ENCODE data around the gene FARS2.
"Not testable (repeated sequence)": the region's sequence is repeated elsewhere in the genome, so short reads cannot be mapped to it uniquely, and the experiment has no call there.

FARS2 gene

DNA sequence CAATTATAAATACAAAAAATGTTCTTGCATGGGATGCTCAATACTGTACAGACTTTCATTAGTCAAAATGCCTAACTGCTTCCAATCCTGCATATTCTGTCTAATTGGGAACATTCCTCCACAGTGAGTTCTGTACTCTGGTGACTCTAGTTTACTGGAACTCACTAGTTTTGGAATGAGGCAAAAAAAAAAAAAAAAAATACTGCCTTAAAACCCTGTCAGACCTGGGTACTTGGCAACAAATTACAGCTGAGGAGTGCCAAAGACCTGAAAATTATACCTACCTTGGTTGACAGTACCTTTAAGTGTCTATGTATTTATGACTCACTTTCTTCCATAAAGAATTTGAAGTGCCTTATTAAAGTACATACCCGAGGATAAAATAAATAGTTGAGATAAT is 276.7 kb downstream of the FARS2 start:
- DNase-seq (ENCODE audit: low read depth): no peak

DNA sequence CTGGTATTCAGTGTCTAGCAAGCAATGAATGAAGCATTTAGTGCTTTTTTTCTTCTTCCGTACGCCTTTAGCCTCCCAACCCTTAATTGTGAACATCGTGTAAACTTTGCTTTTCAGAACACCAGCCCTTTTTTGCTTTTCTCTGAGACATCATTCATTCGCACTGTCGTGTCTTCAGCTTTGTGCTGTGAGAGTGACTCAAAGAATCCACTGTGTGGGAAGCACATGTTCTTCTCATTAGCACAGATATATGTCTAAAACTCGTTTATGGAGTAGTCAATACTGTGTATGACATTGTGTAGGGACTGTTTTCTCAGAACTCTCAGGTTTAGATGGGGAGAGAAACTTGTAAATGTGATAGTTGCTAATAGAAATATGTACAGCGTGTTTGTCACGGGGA is 279.1 kb downstream of the FARS2 start:
- DNase-seq (ENCODE audit: low read depth): no peak

DNA sequence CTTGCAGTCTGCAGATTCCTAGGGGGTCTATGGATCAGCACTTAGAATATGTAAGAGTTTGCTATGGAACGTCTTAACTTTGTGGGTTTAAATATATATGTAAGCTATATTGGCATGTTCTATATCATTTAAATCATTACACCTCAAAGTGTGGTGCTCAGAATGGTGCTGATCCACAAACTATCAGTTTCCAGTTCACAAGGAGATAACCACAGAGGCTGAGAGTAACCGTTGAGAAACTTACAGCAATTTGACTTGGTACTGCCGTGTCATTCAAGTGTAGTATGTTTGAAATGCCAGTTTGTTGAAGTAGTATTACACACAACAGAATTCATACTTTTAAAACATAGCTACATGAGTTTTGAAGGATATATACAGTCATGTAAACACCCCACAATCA is 279.7 kb downstream of the FARS2 start:
- no peak for DNase-seq (ENCODE audit: low read depth)

DNA sequence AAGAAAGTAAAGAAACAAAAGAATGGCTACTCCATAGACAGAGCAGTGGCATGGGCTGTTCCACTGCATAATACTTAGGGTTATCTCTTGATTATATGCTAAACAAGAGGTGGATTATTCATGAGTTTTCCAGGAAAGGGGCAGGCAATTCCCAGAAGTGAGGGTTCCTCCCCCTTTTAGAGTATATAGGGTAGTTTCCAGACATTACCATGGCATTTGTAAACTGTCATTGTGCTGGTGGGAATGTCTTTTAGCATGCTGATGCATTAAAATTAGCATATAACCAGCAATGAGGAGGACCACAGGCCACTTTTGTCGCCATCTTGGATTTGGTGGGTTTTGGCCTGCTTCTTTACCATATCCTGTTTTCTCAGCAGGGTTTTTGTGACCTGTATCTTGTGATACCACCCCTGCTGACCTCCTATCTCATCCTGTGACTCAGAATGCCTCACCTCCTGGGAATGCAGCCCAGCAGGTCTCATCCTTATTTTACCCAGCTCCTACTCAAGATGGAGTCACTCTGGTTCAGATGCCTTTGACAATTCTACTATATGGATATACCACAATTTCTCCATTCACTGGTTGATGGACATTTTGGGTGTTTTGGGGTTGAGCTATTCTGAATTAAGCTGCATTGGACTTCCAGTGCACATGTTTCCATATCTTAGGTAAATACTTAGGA is 280.6 kb downstream of the FARS2 start:
- DNase-seq (ENCODE audit: low read depth): no peak

DNA sequence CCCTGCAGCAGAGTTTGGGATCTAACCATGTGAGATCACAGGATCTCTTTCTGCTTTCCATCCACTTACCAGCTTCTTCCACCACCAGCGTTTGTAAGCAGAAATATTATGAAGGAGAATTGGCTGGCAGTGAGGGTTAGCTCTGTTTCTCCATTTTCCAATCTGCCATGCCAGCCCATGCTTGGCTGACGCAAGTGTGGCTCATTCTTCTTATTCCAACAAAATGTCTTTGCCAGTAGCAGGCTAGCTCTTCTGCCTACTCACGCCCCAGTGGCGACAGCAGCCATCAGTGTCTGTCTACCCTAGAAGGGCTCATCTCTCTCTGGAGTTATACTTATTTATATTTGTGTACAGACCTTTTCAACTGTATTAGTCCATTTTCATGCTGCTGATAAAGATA is 286.2 kb downstream of the FARS2 start:
- DNase-seq (ENCODE audit: low read depth): no peak

DNA sequence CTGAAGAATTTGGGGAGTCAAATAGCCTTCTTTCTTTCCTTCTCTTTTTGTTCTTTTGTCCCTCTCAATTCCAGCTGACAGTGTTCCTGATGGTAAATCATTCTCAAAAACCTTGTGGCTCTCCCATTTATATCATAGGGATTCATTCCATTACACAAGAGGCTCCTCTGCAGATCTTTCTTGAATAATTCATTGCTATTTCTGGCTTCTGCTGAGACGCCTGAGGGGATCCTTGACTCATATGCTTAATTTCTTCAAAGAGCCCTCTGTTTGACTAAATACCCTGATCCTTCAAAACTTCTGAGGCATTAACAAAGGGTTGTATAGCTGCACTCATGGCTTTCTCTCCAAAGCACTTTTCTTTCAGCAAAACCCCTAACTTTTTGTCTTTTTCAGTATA is 289.3 kb downstream of the FARS2 start:
- DNase-seq (ENCODE audit: low read depth): no peak

DNA sequence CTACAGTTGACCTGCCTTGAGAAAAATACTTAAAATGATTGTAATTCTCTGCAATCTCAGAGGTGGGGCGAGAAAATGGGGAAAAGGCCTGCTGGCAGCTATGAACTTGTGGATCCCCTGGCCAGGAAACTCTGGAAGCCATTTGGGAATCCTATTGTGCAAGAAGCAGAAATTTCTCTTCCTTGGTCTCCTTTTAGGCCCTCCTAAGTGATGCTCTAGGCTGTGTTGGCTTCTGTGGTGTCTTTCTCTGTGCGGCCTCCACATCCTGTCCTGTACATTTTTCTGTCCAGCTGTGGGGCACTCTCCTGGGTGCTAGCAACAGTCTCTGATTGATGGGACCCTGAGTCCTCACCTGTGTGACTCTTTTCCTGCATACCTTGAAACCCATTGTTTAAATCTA is 290.9 kb downstream of the FARS2 start:
- no peak for DNase-seq (ENCODE audit: low read depth)

DNA sequence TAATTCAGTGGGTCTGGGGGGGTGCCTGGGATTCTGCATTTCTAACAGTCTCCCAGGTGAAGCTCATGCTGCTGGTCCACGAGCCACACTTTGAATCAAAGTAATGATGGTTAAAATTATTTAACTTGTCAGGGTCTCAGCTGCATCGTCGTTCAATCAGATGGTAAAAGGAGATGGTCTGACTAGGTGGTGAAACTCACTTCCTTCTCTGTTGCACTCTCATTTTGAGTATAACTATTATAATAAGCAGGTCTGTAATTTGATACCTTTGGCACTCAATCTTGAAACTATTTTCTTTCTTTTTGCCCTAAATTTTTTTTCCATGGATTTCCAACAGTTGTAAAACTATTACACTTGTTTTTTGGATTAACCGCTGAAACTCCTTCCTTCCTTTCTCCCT is 292.5 kb downstream of the FARS2 start:
- no peak for DNase-seq (ENCODE audit: low read depth)

DNA sequence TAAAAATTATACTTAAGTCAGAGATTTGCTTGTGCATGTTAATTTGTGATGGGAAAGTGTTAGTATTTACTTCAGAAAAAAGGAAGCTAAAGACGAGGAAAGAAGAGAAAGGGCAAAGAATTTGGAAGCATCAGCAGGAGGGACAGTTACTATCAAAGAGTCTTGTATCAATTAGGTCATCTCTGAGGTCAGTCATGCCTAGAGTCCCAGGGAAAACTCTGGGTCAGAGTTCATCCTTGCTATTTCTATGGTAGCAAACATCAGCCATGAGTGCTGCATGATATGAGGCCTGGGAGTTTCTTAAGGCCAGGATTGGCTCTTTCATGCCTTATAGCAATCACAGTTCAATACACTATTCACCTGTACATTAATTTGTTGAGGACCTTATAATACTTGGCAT is 292.9 kb downstream of the FARS2 start:
- DNase-seq (ENCODE audit: low read depth): no peak

DNA sequence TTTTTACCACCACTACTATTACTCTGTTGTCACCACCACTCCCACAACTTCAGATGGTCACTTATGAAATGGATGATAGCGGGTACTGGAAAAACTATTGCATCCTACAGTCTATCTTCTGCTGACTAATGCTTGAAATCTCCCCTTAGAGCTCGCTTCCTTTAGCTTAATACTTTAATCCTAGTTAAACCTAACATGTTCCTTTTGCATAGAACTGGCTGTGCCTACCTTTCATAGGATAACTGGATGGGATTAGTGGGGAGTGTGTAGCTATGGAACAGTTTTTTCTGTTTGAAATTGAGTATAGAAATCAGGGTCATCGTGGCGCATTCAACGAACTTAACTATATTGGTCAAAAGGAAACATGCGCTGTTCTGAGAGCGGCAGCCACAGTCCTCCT is 294.7 kb downstream of the FARS2 start:
- no peak for DNase-seq (ENCODE audit: low read depth)

DNA sequence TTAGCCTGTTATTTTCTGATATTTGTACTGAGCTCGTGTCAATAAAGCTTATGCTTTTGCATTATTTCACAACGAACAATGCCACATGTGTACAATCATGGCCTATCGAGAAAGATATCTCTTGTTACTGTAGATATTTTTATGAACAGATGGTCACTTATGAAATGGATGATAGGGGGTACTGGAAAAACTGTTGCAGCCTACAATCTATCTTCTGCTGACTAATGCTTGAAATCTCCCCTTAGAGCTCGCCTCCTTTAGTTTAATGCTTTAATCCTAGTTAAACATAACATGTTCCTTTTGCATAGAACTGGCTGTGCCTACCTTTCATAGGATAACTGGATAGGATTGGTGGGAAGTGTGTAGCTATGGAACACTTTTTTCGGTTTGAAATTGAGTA is 296.2 kb downstream of the FARS2 start:
- no peak for DNase-seq (ENCODE audit: low read depth)

DNA sequence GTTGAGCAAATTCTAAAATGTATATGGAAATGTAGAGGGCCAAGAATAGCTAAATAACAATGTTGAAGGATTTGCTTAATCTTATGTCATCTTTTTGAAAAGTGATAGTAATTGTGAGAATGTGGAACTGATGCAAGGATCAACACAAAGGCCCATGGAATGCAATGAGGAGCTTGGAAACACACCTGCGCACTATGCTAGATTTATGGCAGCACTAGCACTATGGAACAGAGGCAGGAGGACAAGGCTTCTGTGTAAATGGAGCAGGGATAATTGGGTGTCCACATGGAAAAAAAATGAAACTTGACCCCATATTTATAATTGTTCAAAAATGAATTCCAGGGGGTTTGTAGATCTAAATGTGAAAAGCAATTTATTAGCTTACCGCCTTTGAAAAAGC is 298.3 kb downstream of the FARS2 start:
- no peak for DNase-seq (ENCODE audit: low read depth)

DNA sequence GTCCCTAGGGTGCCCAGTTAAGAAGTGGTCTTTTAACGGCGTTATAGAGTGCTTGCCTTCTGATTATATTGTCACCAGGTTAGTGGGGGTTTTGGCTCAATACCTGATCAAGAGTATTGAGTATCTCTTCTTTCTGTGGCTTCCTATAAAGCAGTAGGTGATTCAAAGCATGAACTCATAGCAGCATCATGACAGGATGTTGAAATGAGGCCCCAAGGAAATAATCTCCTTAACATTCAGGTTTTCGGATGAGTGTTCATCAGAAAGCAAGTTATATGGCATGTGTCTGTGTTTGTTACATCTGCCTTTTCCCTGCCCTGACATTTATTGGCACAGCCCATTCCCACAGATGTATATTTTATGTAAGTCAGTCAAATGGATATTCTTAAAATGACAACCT is 301.0 kb downstream of the FARS2 start:
- no peak for DNase-seq (ENCODE audit: low read depth)

DNA sequence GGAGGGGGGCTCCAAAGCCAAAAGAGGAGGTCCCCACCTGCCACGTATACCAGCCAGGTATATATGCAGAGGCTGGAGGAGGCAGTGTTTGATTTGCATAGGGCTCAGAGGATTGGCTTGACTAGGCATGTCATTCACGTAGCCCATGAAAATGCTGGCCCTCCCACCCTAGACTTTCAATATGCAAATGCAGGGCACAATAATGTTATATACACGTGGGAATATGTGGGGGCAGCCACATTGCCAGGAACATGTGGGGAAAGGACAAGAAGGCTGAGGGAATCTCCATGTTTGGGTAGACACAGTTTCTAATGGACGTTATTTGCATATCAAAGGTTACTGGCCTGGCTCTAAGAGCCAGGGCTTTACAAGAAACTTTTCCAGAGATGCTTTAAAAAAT is 301.8 kb downstream of the FARS2 start:
- no peak for DNase-seq (ENCODE audit: low read depth)

DNA sequence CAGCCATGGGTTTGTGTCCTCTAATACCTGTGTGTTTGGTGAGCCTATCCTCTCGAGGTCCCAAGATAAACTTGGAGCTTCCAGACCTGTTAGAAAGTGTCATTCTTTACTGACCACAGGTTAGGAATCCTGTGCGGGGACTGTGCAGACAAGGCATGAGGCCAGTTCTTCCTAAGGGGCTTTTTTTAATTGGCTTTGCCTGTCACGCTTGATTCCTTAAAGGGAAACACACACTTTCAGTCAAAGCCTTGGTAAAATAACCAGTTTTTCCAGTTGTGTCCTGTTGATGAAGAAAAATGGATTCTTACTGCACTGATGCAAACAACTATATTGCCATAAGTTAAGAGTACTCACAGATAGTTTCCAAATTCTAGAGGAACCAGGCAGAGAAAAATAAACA is 303.4 kb downstream of the FARS2 start:
- DNase-seq (ENCODE audit: low read depth): not testable (repeated sequence)

DNA sequence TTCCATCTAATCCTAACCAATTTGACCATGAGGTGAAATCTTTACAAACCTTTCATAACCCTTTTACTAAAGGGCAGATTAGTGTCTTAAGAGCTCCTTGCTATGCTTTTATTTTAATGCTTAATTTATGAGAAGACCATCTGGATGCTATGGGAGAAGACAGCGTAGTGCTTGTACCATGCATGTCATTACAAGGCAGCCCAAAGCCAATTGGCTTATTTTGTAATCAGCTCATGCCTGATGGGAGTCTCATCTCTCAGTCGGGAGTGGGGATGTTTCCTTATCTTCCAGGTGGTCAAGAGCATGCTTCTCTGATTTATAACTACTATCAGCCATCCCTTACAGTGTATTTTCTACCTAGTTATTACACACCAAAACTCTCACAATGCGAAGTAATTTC is 304.7 kb downstream of the FARS2 start:
- DNase-seq (ENCODE audit: low read depth): no peak

DNA sequence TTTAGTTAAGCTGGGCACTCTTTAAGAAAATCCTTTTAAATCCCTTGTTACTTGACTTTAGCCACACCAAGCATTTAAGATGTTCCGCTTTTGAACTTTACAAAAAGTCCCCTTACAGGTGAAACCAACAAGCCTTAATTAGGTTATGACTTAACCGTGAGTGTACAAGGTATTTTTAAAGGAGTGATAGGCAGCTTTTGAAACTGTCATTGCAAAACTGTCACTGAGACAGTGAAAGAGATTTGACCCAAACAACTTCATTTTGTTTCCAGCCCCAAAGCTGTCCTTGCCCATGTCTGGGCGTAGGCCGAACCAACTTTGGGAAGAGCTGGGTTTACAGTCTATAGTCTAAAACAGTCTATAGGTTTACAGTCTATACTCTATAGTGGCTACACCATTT is 305.4 kb downstream of the FARS2 start:
- DNase-seq (ENCODE audit: low read depth): no peak

DNA sequence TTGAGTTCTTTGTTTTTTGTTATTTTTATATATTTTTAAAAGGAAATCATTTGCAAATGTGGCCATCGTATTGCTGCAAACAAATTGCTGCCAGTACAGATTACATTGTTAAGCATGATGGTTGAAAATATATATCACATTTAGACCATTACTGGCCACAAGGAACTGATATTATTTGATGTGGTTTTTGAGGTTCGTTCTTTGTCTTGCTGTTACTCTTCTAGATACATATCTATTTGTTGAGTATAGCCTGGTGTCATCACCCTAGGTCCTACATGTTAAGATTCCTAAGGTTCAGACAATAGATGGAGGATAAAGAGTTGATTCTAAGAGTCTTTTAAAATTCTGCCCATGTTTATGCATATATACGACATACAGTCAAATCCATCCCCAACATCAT is 306.0 kb downstream of the FARS2 start:
- DNase-seq (ENCODE audit: low read depth): no peak

DNA sequence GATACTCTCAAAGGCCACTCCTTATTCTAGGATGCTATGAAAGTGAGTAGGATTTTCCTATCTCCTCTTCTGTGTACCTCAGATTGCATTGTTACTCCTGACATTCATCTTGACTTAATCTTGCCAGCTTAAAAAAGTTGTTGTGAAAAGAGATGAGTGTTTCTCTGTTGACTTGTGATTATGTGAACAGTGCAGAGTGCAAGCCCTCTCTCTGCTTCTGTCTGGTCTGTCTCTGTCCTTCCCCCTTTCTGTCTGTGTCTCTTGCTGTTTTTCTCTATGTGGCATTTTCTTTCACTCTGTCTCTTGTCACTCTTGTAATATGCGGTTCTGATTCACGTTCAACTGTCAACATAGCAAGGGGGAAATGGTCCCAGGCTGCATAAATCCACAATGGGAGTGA is 306.6 kb downstream of the FARS2 start:
- DNase-seq (ENCODE audit: low read depth): no peak

DNA sequence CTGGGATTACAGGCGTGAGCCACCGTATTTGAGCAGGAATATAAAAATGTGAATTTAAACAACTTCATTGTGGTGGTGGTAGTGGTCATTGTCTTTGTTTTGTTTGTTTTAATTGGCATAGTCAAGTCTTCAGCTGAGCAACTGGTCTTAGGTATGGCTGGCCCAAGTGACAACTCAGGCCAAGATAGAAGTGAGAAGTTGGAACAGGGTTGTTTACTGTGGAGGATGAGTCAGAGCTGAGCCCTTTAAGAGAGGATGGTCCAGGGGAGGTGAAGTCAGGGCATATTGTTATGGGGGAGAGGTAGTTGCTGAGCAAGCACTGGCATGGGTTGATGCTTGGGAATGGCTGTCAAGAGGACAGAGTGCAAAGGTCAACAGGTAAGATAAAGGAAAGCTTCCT is 308.2 kb downstream of the FARS2 start:
- no peak for DNase-seq (ENCODE audit: low read depth)

DNA sequence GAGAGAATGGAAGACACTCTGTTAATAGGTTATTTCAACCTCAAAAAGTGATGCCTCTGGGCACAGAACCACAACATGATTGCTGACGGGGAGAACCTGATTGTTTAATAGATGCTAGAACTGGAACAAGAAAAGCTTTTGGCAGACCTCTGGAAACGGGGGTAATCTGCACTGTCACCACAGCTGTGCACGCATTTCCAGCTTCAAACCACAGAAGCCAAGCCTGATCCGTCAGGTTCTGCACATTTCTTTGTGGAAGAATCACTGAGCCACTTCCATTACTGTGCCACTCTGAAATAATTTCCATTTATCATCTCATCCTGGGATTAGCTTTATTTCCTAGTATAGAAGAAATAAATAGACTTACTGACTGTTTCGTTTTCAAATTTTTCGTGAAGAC is 309.3 kb downstream of the FARS2 start:
- no peak for DNase-seq (ENCODE audit: low read depth)

DNA sequence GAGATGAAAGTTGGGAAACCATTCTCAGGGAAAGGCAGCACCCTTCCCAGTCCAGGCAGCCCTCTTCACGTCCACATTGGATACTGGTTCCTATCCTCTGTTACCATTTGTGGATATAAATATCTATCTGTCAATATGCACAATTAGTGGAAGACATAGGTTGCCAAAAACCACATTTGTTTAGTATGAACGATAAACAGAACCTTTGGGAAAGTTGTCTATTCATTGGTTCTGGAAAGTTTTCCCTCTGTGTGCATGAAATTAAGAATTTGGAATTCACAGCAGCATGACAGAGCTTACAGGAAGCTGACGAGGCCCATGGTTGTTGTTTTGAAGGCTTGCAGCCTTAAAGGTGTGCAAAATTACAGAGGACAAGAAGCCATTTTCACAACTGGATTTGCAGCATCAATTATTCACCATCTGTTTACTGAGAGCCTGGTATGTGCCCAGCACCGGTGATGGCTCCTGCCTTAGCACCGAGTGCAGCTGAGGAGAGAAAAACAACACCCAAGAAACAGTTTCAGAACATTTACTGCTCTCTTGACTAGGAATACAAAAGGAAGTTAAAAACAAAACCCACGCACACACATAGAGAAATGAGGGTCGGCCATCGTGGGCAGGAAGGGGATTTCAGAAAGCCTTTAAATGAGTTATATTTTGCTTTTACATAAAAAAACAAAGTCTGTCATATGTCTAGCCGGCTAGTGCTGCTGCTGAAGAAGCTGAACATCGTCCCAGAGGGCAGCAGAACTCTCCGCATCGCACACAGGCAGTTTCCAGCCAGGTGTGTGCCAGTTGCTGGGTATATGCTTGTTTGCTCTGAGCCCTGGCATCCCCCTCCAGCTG is 319.6 kb downstream of the FARS2 start:
- DNase-seq (ENCODE audit: low read depth): no peak

DNA sequence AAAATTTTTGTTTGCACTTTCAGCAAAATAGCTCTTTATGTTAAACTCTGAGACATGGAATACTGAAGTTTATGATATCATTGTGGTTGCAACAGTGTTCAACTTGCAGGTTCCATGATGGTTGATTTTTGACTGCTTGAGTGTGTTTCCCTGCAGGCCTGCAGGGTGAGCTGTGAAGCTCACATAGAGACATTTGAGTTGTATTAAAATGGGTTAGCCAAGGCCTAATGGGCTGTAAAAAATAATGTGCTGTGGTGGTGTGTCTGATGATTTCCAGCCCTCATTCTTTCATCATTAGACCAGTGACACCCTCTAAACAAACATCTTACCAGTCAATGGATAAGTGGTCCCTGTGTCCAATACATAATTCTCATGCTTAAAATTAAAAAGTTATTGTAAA is 321.4 kb downstream of the FARS2 start:
- no peak for DNase-seq (ENCODE audit: low read depth)

DNA sequence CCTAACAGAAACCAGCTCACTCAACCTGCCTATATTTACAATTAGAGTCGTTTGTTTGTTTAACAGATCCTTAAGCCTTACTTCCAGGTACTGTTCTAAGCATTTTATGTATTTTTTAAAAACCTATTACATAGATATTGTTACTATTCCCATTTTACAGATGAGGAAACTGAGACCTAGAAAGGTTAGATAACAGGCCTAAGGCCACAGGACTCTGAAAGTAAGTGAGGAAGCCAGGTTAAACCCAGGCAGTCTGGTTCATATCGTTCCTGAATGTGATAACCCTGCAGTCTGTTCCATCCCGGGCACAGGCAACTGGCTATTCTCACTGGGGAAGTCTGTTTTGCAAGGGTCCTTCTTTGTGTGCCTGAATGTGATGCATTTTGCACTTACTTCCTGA is 322.2 kb downstream of the FARS2 start:
- DNase-seq (ENCODE audit: low read depth): no peak
